ENCODE measurements around the gene ILDR1. TPM values are rescaled to one million over a fixed set of nuclear protein-coding genes. Genes with fewer than 3 reads are reported as not detected.

The ILDR1 gene
- total and polyA plus RNA-seq, 2 of the 8 experiments (the other 6 are each of a cell fraction or from before 2014, with no cell fraction given) = 1.8 TPM

DNA sequence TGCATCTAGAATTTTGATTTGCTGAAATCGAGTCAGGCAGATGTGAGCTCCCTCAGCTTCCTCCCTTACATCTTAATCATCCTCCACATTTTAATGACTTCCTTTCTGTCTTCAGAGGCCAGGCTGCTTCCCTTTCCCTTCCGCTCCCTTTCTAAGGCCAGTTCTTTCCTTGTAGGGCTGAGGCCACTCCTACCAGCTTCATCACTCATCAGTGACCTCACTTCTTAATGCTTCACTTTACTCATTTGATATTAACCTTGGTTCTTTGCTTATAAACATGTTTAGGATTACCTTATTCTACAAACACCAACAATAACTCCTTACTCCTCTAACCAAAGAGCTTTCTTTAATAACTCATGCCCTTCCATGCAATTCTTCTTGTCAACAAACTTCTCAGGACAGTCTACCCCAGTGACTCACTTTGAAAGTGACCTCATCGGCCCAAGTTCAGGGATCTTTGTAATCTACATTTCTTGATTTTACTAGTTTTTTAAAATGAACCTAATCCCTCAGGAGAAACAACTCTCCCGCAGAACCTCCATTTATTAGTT, 23.9 kb downstream of the ILDR1 start:
- Histone ChIP-seq H3K36me3 (ENCODE audit: control insufficient read depth in 2 of 4, insufficient read depth in 4 of 4, low read length in 3 of 4) (no peaks in the 10 kb centered on the region), H2AK5ac (ENCODE audit: low read depth, low read length) (no peak overlapping the region), H3K27ac (ENCODE audit: low read depth, low read length) (no peak overlapping the region), H4K20me1 (replicated peaks in 1 of 2; ENCODE audit: control insufficient read depth in 1 of 2, insufficient read depth in 2 of 2, low read length in 2 of 2) (no peaks in the 10 kb centered on the region), H4K91ac (replicated peaks; ENCODE audit: insufficient read length, low read length) (no peak overlapping the region), H3K18ac (ENCODE audit: extremely low read depth, low read length) (no peak overlapping the region), H2BK20ac (ENCODE audit: low read length) (no peak overlapping the region), H2BK12ac (ENCODE audit: low read depth, low read length) (no peak overlapping the region), H3K4me3 (ENCODE audit: extremely low read depth in 1 of 4, insufficient read depth in 2 of 4, low read depth in 3 of 4, low read length in 4 of 4) (no peak overlapping the region), H3K23ac (ENCODE audit: insufficient read length) (no peak overlapping the region), H4K8ac (ENCODE audit: extremely low read depth, insufficient read depth, low read length) (no peak overlapping the region), H3K56ac (replicated peaks; ENCODE audit: insufficient read length, low read depth, low read length) (no peak overlapping the region), H3K27me3 (replicated peaks in 1 of 4; ENCODE audit: control insufficient read depth in 3 of 4, extremely low read depth in 1 of 4, insufficient read depth in 3 of 4, low read length in 3 of 4) (no peaks in the 10 kb centered on the region), H3K4ac (replicated peaks; ENCODE audit: insufficient read length, low read depth, low read length) (no peak overlapping the region), H3K79me1 (ENCODE audit: low read depth, low read length) (0 out of 2 replicates have a peak, but pooled peaks cover 2% of the 10 kb centered on the region), H2AFZ (ENCODE audit: low read length) (no peak overlapping the region), H2BK5ac (ENCODE audit: low read depth, low read length) (no peak overlapping the region), H3K14ac (ENCODE audit: insufficient read length) (no peak overlapping the region), H3K9me3 (ENCODE audit: insufficient read depth in 2 of 2, low read depth in 1 of 2, low read length in 1 of 2) (no peaks in the 10 kb centered on the region), H3K4me1 (replicated peaks in 1 of 4; ENCODE audit: control insufficient read depth in 3 of 4, insufficient read depth in 4 of 4, low read length in 3 of 4) (peaks cover 4 to 12% (median 7%) of the 10 kb centered on the region in 4 experiments; a peak in 6 of 7 replicates), H3K4me2 (ENCODE audit: insufficient read depth in 1 of 2, low read depth in 2 of 2, low read length in 2 of 2) (no peak overlapping the region), H2BK120ac (replicated peaks; ENCODE audit: low read depth, low read length) (no peak overlapping the region), H4K5ac (ENCODE audit: insufficient read length, low read depth, low read length) (no peak overlapping the region), H3K9ac (replicated peaks in 1 of 4; ENCODE audit: extremely low read depth in 1 of 4, low read depth in 3 of 4, low read length in 3 of 4) (no peak overlapping the region), H3K79me2 (ENCODE audit: control insufficient read depth in 1 of 2, insufficient read depth in 2 of 2, low read length in 2 of 2) (no peaks in the 10 kb centered on the region), H3K23me2 (ENCODE audit: low read depth, low read length) (no peaks in the 10 kb centered on the region), H2BK15ac (ENCODE audit: low read length) (no peak overlapping the region)
- ChIA-PET POLR2A (ENCODE audit: partially characterized antibody) (no interaction called here), CTCF (ENCODE audit: partially characterized antibody) (interaction anchor here (0.6 to 4.8 kb wide), 9 partner anchors 10 to 452 kb away, joined by 3 to 64 read pairs (median 3); no protein-coding TSS in a partner anchor)
- TF ChIP-seq CBX8 (IDR thresholded peaks at IDR 0.05; ENCODE audit: borderline replicate concordance, low read depth, low read length) = no peak
- TF ChIP-seq MAFK (IDR thresholded peaks at IDR 0.05; ENCODE audit: low read depth, low read length) = no peak
- no peak for TF ChIP-seq SIN3A (conservative IDR thresholded peaks at IDR 0.05 in 1 of 2, IDR thresholded peaks at IDR 0.05 in 1 of 2; ENCODE audit: low read depth in 1 of 2, low read length in 2 of 2)
- TF ChIP-seq SRF (IDR thresholded peaks at IDR 0.05; ENCODE audit: low read depth, low read length) = no peak
- TF ChIP-seq SP2 (IDR thresholded peaks at IDR 0.05; ENCODE audit: low read length) = no peak
- TF ChIP-seq CTCF (IDR thresholded peaks at IDR 0.05; ENCODE audit: control extremely low read depth in 1 of 3, insufficient read depth in 1 of 3, low read depth in 1 of 3, low read length in 3 of 3) = no peak
- TF ChIP-seq NRF1 (IDR thresholded peaks at IDR 0.05; ENCODE audit: low read depth, low read length) = no peak
- no peak for TF ChIP-seq SP4 (IDR thresholded peaks at IDR 0.05; ENCODE audit: low read length)
- no peak for TF ChIP-seq SIX5 (IDR thresholded peaks at IDR 0.05; ENCODE audit: low read depth, low read length)
- TF ChIP-seq HDAC6 (IDR thresholded peaks at IDR 0.05; ENCODE audit: low read depth, low read length) = no peak
- DNase-seq (ENCODE audit: low read depth in 1 of 2, low spot score in 2 of 2) = no peak
- 88% methylated on average over 4 of the region's 4 CpGs; no CpG with 5 or more reads in 1 of the 2 experiments for WGBS, 2 experiments (ENCODE audit: extremely low coverage in 1 of 2, insufficient coverage in 1 of 2, insufficient read length in 1 of 2, insufficient replicate concordance in 2 of 2, low coverage in 1 of 2, low lambda C conversion rate in 2 of 2, missing lambda C conversion rate in 1 of 2)
- FAIRE-seq = no peak

Data from H1 (cell line).